HepG2 (cell line): ENCODE data around the gene HNRNPH2. TPM values are rescaled to one million over a fixed set of nuclear protein-coding genes. Genes with fewer than 3 reads are reported as not detected.

Experiments used
- ATAC-seq: fragments of 200-7000 bp; cut with Tn5 transposase; 3 replicates; pipeline ENCODE4 v1.9.1; 2020; ENCODE audit warnings: mild to moderate bottlenecking, moderate library complexity
- BruUV-seq: library from RNA; stranded (reverse); fragments of 400-500 nt; replicated peaks from 2 replicates; lab custom pipeline; 2021; lab: Mats Ljungman, UMichigan
- CTCF ChIA-PET: fragments of 300-600 bp; formaldehyde crosslinking; extraction: SDS; loops from one replicate; lab custom pipeline; 2021; ENCODE audit warnings: low total read pairs, inconsistent platforms, low intra/inter-chr PET ratio; lab: Yijun Ruan, JAX
- POLR2A ChIA-PET: fragments of 350-600 bp; sonication (Branson Sonifier 250); formaldehyde crosslinking; loops from one replicate; lab custom pipeline; 2020; ENCODE audit warnings: antibody characterized with exemption, inconsistent platforms; lab: Yijun Ruan, JAX
- DNase-seq: peaks from one replicate; pipeline ENCODE4 v3.0.0-alpha.2; 2015; ENCODE audit warnings: low spot score
- FAIRE-seq: peaks from 3 replicates; lab custom pipeline; 2011; peaks lifted over from hg19 to GRCh38; lab: Jason Lieb, UNC
- H2AFZ ChIP-seq: one replicate; pipeline ENCODE4 v1.6.1; 2011; ENCODE audit warnings: low read length, inconsistent platforms
- H3K27ac ChIP-seq: fragments of 300-600 bp; 3 replicates; pipeline ENCODE4 v1.8.0; 2011; ENCODE audit warnings: mixed run types, mild to moderate bottlenecking, mixed read lengths, low read length, inconsistent platforms; ENCODE audit not compliant: insufficient read depth; ENCODE audit errors: extremely low read length
- H3K27me3 ChIP-seq, 2 experiments: fragments of 200-600 bp in 1 of 2; 2 replicates in 1 of 2; 3 replicates in 1 of 2; pipeline versions ENCODE4 v1.6.0 to v1.8.0; 2011; ENCODE audit warnings: low read length in 2 of 2, mild to moderate bottlenecking in 2 of 2, moderate library complexity in 2 of 2, inconsistent platforms in 1 of 2; ENCODE audit not compliant: insufficient read depth in 2 of 2, control insufficient read depth in 1 of 2
- H3K36me3 ChIP-seq, 2 experiments: fragments of 200-600 bp in 1 of 2; replicated peaks in 1 of 2; 2 replicates in 1 of 2; 3 replicates in 1 of 2; pipeline versions ENCODE4 v1.5.1 to v1.8.0; 2011; ENCODE audit warnings: low read length in 2 of 2, inconsistent platforms in 1 of 2; ENCODE audit not compliant: insufficient read depth in 2 of 2, control insufficient read depth in 1 of 2
- H3K4me1 ChIP-seq: 2 replicates; pipeline ENCODE4 v1.5.1; 2012; ENCODE audit warnings: low read length, inconsistent platforms; ENCODE audit not compliant: insufficient read depth
- H3K4me2 ChIP-seq: 2 replicates; pipeline ENCODE4 v1.6.0; 2011; ENCODE audit warnings: low read depth, low read length, inconsistent platforms
- H3K4me3 ChIP-seq, 3 experiments: fragments of 200-600 bp in 1 of 3; sonication (generic), shearing (Covaris generic) in 1 of 3; replicated peaks in 1 of 3; 2 replicates each; pipeline ENCODE4 v1.5.1; 2011 to 2016; ENCODE audit warnings: low read length in 3 of 3, inconsistent platforms in 2 of 3, low read depth in 2 of 3, mild to moderate bottlenecking in 2 of 3, control low read depth in 1 of 3, mixed read lengths in 1 of 3; ENCODE audit not compliant: insufficient read depth in 1 of 3
- H3K79me2 ChIP-seq: one replicate; pipeline ENCODE4 v1.6.1; 2011; ENCODE audit warnings: low read length, inconsistent platforms; ENCODE audit not compliant: insufficient read depth
- H3K9ac ChIP-seq: 2 replicates; pipeline ENCODE4 v1.6.0; 2011; ENCODE audit warnings: mild to moderate bottlenecking, low read depth, low read length, inconsistent platforms; ENCODE audit not compliant: insufficient read depth
- H3K9me3 ChIP-seq: 2 replicates; pipeline ENCODE4 v1.5.1; 2012; ENCODE audit warnings: mild to moderate bottlenecking, low read length
- H4K20me1 ChIP-seq: 2 replicates; pipeline ENCODE4 v1.6.0; 2011; ENCODE audit warnings: inconsistent platforms, mild to moderate bottlenecking, low read length, moderate library complexity; ENCODE audit not compliant: insufficient read depth
- AGO2 ChIP-seq: fragments of 200-400 bp; formaldehyde crosslinking; optimal IDR thresholded peaks from 2 replicates; pipeline ENCODE3; 2017; ENCODE audit warnings: mild to moderate bottlenecking, low read depth, low read length, moderate library complexity
- EP300 ChIP-seq, 3 experiments: sonication (generic) in 1 of 3; formaldehyde crosslinking in 1 of 3; IDR thresholded peaks; 2 replicates each; pipeline versions ENCODE4 v1.5.1 to v1.6.1; 2011 to 2020; ENCODE audit warnings: low read depth in 2 of 3, low read length in 2 of 3, borderline replicate concordance in 1 of 3, improper control_type of control experiment in 1 of 3, mild to moderate bottlenecking in 1 of 3, missing genetic modification reagents in 1 of 3, moderate library complexity in 1 of 3
- FOXM1 ChIP-seq: sonication (generic); formaldehyde crosslinking; IDR thresholded peaks from 2 replicates; pipeline ENCODE4 v1.5.0; 2020; ENCODE audit warnings: missing genetic modification reagents
- GLI4 ChIP-seq: sonication (generic); formaldehyde crosslinking; IDR thresholded peaks from 2 replicates; pipeline ENCODE4 v1.5.1; 2020; ENCODE audit warnings: missing genetic modification reagents, mild to moderate bottlenecking, moderate library complexity, borderline replicate concordance
- IRX3 ChIP-seq: sonication (generic); formaldehyde crosslinking; IDR thresholded peaks from 2 replicates; pipeline ENCODE4 v1.8.1; 2023; ENCODE audit warnings: mild to moderate bottlenecking, low read depth, missing genetic modification reagents, borderline replicate concordance
- KAT2B ChIP-seq: fragments of 150-350 bp; IDR thresholded peaks from 2 replicates; pipeline ENCODE4 v1.6.1; 2014; ENCODE audit warnings: low read depth, low read length, borderline replicate concordance
- MIER3 ChIP-seq: IDR thresholded peaks from 2 replicates; pipeline ENCODE4 v1.6.1; 2016; ENCODE audit warnings: missing compliant biosample characterization, borderline replicate concordance
- MTF1 ChIP-seq: sonication (generic); formaldehyde crosslinking; IDR thresholded peaks from 2 replicates; pipeline ENCODE4 v1.5.0; 2020; ENCODE audit warnings: missing genetic modification reagents
- PAXIP1 ChIP-seq: sonication (generic); formaldehyde crosslinking; conservative IDR thresholded peaks from 2 replicates; pipeline ENCODE4 v1.4.0; 2020; ENCODE audit warnings: mild to moderate bottlenecking, missing genetic modification reagents, moderate library complexity
- SOX5 ChIP-seq: IDR thresholded peaks from 2 replicates; pipeline ENCODE4 v1.6.1; 2016; ENCODE audit warnings: borderline replicate concordance
- TERF1 ChIP-seq: sonication (generic); formaldehyde crosslinking; IDR thresholded peaks from 2 replicates; pipeline ENCODE4 v1.8.0; 2022; ENCODE audit warnings: mild to moderate bottlenecking, missing genetic modification reagents, moderate library complexity
- TRIM22 ChIP-seq: fragments of 450-650 bp; IDR thresholded peaks from 2 replicates; pipeline ENCODE4 v1.6.1; 2017
- ZMAT5 ChIP-seq: sonication (generic); formaldehyde crosslinking; IDR thresholded peaks from 2 replicates; pipeline ENCODE4 v1.5.0; 2020; ENCODE audit warnings: mild to moderate bottlenecking, low read depth, missing genetic modification reagents, borderline replicate concordance
- ZNF17 ChIP-seq: sonication (generic); formaldehyde crosslinking; IDR thresholded peaks from 2 replicates; pipeline ENCODE4 v1.5.0; 2020; ENCODE audit warnings: mild to moderate bottlenecking, missing genetic modification reagents
- ZNF501 ChIP-seq: sonication (generic); formaldehyde crosslinking; IDR thresholded peaks from 2 replicates; pipeline ENCODE4 v1.5.1; 2020; ENCODE audit warnings: mild to moderate bottlenecking, moderate library complexity, missing genetic modification reagents
- ZNF792 ChIP-seq: IDR thresholded peaks from 2 replicates; pipeline ENCODE4 v1.6.1; 2016
- WGBS: methylation state at CpG from one replicate; pipeline ENCODE4 v1.1.6; 2017; ENCODE audit warnings: low lambda C conversion rate; 5-methylcytosine and 5-hydroxymethylcytosine counted together
- in situ Hi-C: cut with HindIII; loops from 2 replicates; pipeline ENCODE4 v1.10.0; 2017; ENCODE audit warnings: low pct_unique_long_range_greater_than_20kb; ENCODE audit not compliant: extremely low pct_ligation_motif_present
- intact Hi-C: fragments of 100-400 bp; cut with micrococcal nuclease; formaldehyde crosslinking; loops from one replicate; pipeline ENCODE4 v1.10.0; 2022; ENCODE audit not compliant: unreplicated experiment
- polyA plus RNA-seq, 8 experiments: library from polyadenylated mRNA; depleted of rRNA in 3 of 8; stranded (reverse) in 7 of 8; unstranded in 1 of 8; fragments of >200 nt; fragmentation: Illumina TruSeq in 4 of 8; extraction: Trizol in 4 of 8; gene quantifications; 2 replicates each; pipeline versions ENCODE4 v1.2.1 to v1.2.3, GENCODE V29; 2011 to 2016; ENCODE audit warnings: low read depth in 4 of 8, missing spikeins in 1 of 8, mixed read lengths in 1 of 8; ENCODE audit not compliant: insufficient read depth in 1 of 8
- total RNA-seq, 5 experiments: library from RNA; depleted of rRNA; stranded (reverse); fragments of >200 nt; fragmentation: Illumina TruSeq; extraction: Trizol; gene quantifications; 2 replicates each; pipeline ENCODE4 v1.2.3, GENCODE V29; 2016; ENCODE audit warnings: low read depth in 1 of 5

The HNRNPH2 gene
- total and polyA plus RNA-seq, 2 of the 13 experiments (the other 11 are each of a cell fraction or from before 2014, with no cell fraction given): 23.8 to 56.9 TPM

- TF ChIP-seq TRIM22: no peak
- TF ChIP-seq EP300 (IDR thresholded peaks at IDR 0.05; ENCODE audit: low read depth in 2 of 2, low read length in 2 of 2): no peak
- TF ChIP-seq EP300 (CRISPR knock-in tag; IDR thresholded peaks at IDR 0.05; ENCODE audit: borderline replicate concordance): no peak
- TF ChIP-seq PAXIP1 (CRISPR knock-in tag): no peak
- no peak for TF ChIP-seq IRX3
- TF ChIP-seq KAT2B: no peak
- no peak for TF ChIP-seq AGO2
These were observed 1.0 kb downstream of the HNRNPH2 start (continued) for GRCh38 chrX:101409043-101409442.

- Histone ChIP-seq H3K27ac (no peak overlapping the region), H3K79me2 (peaks cover 49% of the 10 kb centered on the region), H3K27me3 (no peaks in the 10 kb centered on the region), H4K20me1 (peaks cover 5% of the 10 kb centered on the region; the same call in 1 of the 2 replicates), H3K9ac (no peak overlapping the region), H3K9me3 (no peaks in the 10 kb centered on the region), H3K4me2 (peak overlapping the region; percentile 71; the same call in 1 of the 2 replicates), H3K4me1 (peaks cover 8% of the 10 kb centered on the region), H2AFZ (no peak overlapping the region), H3K36me3 (peaks cover 0 to 14% of the 10 kb centered on the region in 2 experiments; a peak in 3 of 5 replicates), H3K4me3 (peak overlapping the region; percentile 6 to 79 (median 73); a peak in 2 of 6 replicates)
- intact Hi-C loops (no loop called here), in situ Hi-C loops (no loop called here)
- CTCF ChIA-PET: no interaction called here
- DNase-seq: no peak
- no peak for FAIRE-seq
- WGBS: 91% methylated on average over 7 of the region's 7 CpGs
- POLR2A ChIA-PET: no interaction called here
- no TSS peak for BruUV-seq
- ATAC-seq: no peak
- TF ChIP-seq MIER3 (CRISPR knock-in tag): no peak
- no peak for TF ChIP-seq ZNF17 (CRISPR knock-in tag)
- no peak for TF ChIP-seq ZNF792 (CRISPR knock-in tag)
- TF ChIP-seq MTF1: no peak
- TF ChIP-seq TERF1 (CRISPR knock-in tag): no peak
- TF ChIP-seq FOXM1 (CRISPR knock-in tag): no peak
- TF ChIP-seq ZNF501 (CRISPR knock-in tag): no peak
- TF ChIP-seq ZMAT5 (CRISPR knock-in tag): no peak
- no peak for TF ChIP-seq GLI4 (CRISPR knock-in tag)
- no peak for TF ChIP-seq SOX5
These were observed 2.4 kb downstream of the HNRNPH2 start for GRCh38 chrX:101410461-101410860.
